Hepatocyte (in vitro differentiated cells): ENCODE results near the gene BTG3. TPM values are rescaled to one million over a fixed set of nuclear protein-coding genes. Genes with fewer than 3 reads are reported as not detected.
A peak's percentile ranks its signal among the peaks of the same experiment; 100 is the strongest.

Source experiments
- DNase-seq: peaks from one replicate; pipeline ENCODE4 v3.0.0-alpha.2; 2016; ENCODE audit warnings: low spot score
- H2AFZ ChIP-seq: fragments of 200-600 bp; sonication (generic); 2 replicates; pipeline ENCODE4 v1.6.0; 2016; ENCODE audit warnings: antibody characterized with exemption, mild to moderate bottlenecking
- H3K27ac ChIP-seq: fragments of 200-600 bp; sonication (generic); 2 replicates; pipeline ENCODE4 v1.5.1; 2016; ENCODE audit warnings: mild to moderate bottlenecking
- H3K27me3 ChIP-seq: fragments of 200-600 bp; sonication (generic); 2 replicates; pipeline ENCODE4 v1.6.1; 2016
- H3K36me3 ChIP-seq: fragments of 200-600 bp; sonication (generic); replicated peaks from 2 replicates; pipeline ENCODE4 v1.5.1; 2016; ENCODE audit warnings: low read depth; ENCODE audit not compliant: insufficient read depth
- H3K4me1 ChIP-seq: fragments of 200-600 bp; sonication (generic); 2 replicates; pipeline ENCODE4 v1.5.1; 2016; ENCODE audit warnings: mild to moderate bottlenecking, moderate library complexity; ENCODE audit not compliant: insufficient read depth
- H3K4me2 ChIP-seq: fragments of 200-600 bp; sonication (generic); 2 replicates; pipeline ENCODE4 v1.6.0; 2016
- H3K4me3 ChIP-seq: fragments of 200-600 bp; sonication (generic); 2 replicates; pipeline ENCODE4 v1.5.1; 2016; ENCODE audit warnings: mild to moderate bottlenecking
- H3K79me2 ChIP-seq: fragments of 200-600 bp; sonication (generic); 2 replicates; pipeline ENCODE4 v1.6.0; 2017; ENCODE audit warnings: mild to moderate bottlenecking
- H3K9me2 ChIP-seq: fragments of 200-600 bp; sonication (generic); replicated peaks from 2 replicates; pipeline ENCODE4 v1.6.0; 2017; ENCODE audit warnings: mild to moderate bottlenecking; ENCODE audit not compliant: insufficient read depth
- H3K9me3 ChIP-seq: fragments of 200-600 bp; sonication (generic); 2 replicates; pipeline ENCODE4 v1.5.1; 2016; ENCODE audit warnings: low read depth, mild to moderate bottlenecking
- H4K20me1 ChIP-seq: fragments of 200-600 bp; sonication (generic); 2 replicates; pipeline ENCODE4 v1.6.0; 2016; ENCODE audit warnings: mild to moderate bottlenecking; ENCODE audit not compliant: insufficient read depth, poor library complexity, severe bottlenecking
- CTCF ChIP-seq: fragments of 200-600 bp; sonication (generic); IDR thresholded peaks from 2 replicates; pipeline ENCODE4 v1.5.1; 2016; ENCODE audit warnings: antibody characterized with exemption, mild to moderate bottlenecking; ENCODE audit not compliant: poor library complexity
- EZH2 ChIP-seq: fragments of 200-600 bp; sonication (generic); IDR thresholded peaks from 2 replicates; pipeline ENCODE4 v1.6.1; 2016; ENCODE audit warnings: antibody characterized with exemption, mild to moderate bottlenecking, borderline replicate concordance
- EZH2phosphoT487 ChIP-seq: fragments of 200-600 bp; sonication (generic); IDR thresholded peaks from one replicate; pipeline ENCODE4 v1.6.1; 2018; ENCODE audit warnings: antibody characterized with exemption, mild to moderate bottlenecking, low read depth, moderate library complexity; ENCODE audit not compliant: unreplicated experiment, severe bottlenecking
- WGBS: methylation state at CpG from one replicate; pipeline ENCODE4 v1.1.6; 2016; ENCODE audit warnings: low lambda C conversion rate; ENCODE audit errors: missing lambda C conversion rate; 5-methylcytosine and 5-hydroxymethylcytosine counted together
- polyA plus RNA-seq: library from polyadenylated mRNA; unstranded; fragments of >200 nt; fragmentation: Nextera tagmentation; extraction: Ambion mirVana; gene quantifications from 2 replicates; pipeline ENCODE4 v1.2.1, GENCODE V29; 2016
- total RNA-seq: library from RNA; depleted of rRNA; stranded (reverse); fragments of >200 nt; gene quantifications from 2 replicates; pipeline ENCODE4 v1.2.3, GENCODE V29; 2014

Gene BTG3
- 57.0 and 62.7 TPM in 2 replicates for total RNA-seq
- polyA plus RNA-seq, result 50.7 and 57.5 TPM in 2 replicates

GRCh38 chr21:17612565-17613241 is at the start of gene BTG3:
BTG3 (minus strand) TSS chr21:17612901; CDS start chr21:17609144, 3,757 bp downstream.
- no peaks in the 10 kb centered on the region for H3K36me3 ChIP-seq
- 1% methylated on average over 56 of the region's 102 CpGs for WGBS
- H3K9me2 ChIP-seq, result no peaks in the 10 kb centered on the region
- H4K20me1 ChIP-seq, result peaks cover 8% of the 10 kb centered on the region
- H3K4me1 ChIP-seq, result peaks cover 20% of the 10 kb centered on the region
- peak within 1 kb of the TSS; percentile 97 for H3K4me3 ChIP-seq
- DNase-seq, result peak; percentile 93
- peak within 1 kb of the TSS; percentile 79 for H3K4me2 ChIP-seq
- no peaks in the 10 kb centered on the region for H3K27me3 ChIP-seq
- no peaks in the 10 kb centered on the region for H3K9me3 ChIP-seq
- TF ChIP-seq EZH2phosphoT487, result no peak
- TF ChIP-seq CTCF, result no peak
- TF ChIP-seq EZH2, result no peak
- H3K27ac ChIP-seq, result peak within 1 kb of the TSS; percentile 95
- H2AFZ ChIP-seq, result peak within 1 kb of the TSS; percentile 96
- H3K79me2 ChIP-seq, result peaks cover 39% of the 10 kb centered on the region

GRCh38 chr21:17660862-17661261 is 48.2 kb upstream of the BTG3 start:
- no peak overlapping the region for H2AFZ ChIP-seq
- H3K9me2 ChIP-seq, result no peaks in the 10 kb centered on the region
- H3K4me2 ChIP-seq, result no peak overlapping the region
- H3K27me3 ChIP-seq, result no peaks in the 10 kb centered on the region
- H3K79me2 ChIP-seq, result no peaks in the 10 kb centered on the region
- no peak overlapping the region for H3K4me3 ChIP-seq
- DNase-seq, result no peak
- TF ChIP-seq CTCF (no peak), EZH2phosphoT487 (no peak), EZH2 (no peak)
- 77% methylated on average over 6 of the region's 6 CpGs for WGBS
- H3K9me3 ChIP-seq, result no peaks in the 10 kb centered on the region
- no peaks in the 10 kb centered on the region for H3K36me3 ChIP-seq
- no peaks in the 10 kb centered on the region for H3K4me1 ChIP-seq
- peak overlapping the region; percentile 51 for H3K27ac ChIP-seq
- H4K20me1 ChIP-seq, result no peaks in the 10 kb centered on the region

- H3K9me2 ChIP-seq, result no peaks in the 10 kb centered on the region
- no peak overlapping the region for H3K4me3 ChIP-seq
- H3K4me1 ChIP-seq, result no peaks in the 10 kb centered on the region
- H3K79me2 ChIP-seq, result no peaks in the 10 kb centered on the region
- TF ChIP-seq CTCF (no peak), EZH2 (no peak), EZH2phosphoT487 (no peak)
- H3K9me3 ChIP-seq, result no peaks in the 10 kb centered on the region
- no peaks in the 10 kb centered on the region for H4K20me1 ChIP-seq
- no peak overlapping the region for H3K4me2 ChIP-seq
- H3K27ac ChIP-seq, result peak overlapping the region; percentile 51
- no peak overlapping the region for H2AFZ ChIP-seq
- peak; percentile 17 for DNase-seq
- 50% methylated on average over 3 of the region's 3 CpGs for WGBS
- no peaks in the 10 kb centered on the region for H3K36me3 ChIP-seq
- H3K27me3 ChIP-seq, result no peaks in the 10 kb centered on the region
Observed at GRCh38 chr21:17660452-17660851, 47.8 kb upstream of the BTG3 start.
